CD8-positive, alpha-beta memory T cell (primary cell): ENCODE data around the gene SSU72. TPM values are rescaled to one million over a fixed set of nuclear protein-coding genes. Genes with fewer than 3 reads are reported as not detected.
"Not testable (repeated sequence)": the region's sequence is repeated elsewhere in the genome, so short reads cannot be mapped to it uniquely, and the experiment has no call there.

ENCODE experiments used
- CTCF ChIA-PET: fragments of 350-600 bp; sonication (Branson Sonifier 250); formaldehyde crosslinking; loops from one replicate; lab custom pipeline; 2021; ENCODE audit warnings: antibody characterized with exemption; lab: Charles Lee
- POLR2A ChIA-PET: fragments of 350-600 bp; sonication (Branson Sonifier 250); formaldehyde crosslinking; loops from one replicate; lab custom pipeline; 2021; ENCODE audit warnings: antibody characterized with exemption; lab: Charles Lee
- DNase-seq, 5 donors: peaks; one replicate each; pipeline versions ENCODE4 v3.0.0 to v3.0.0-alpha.2; 2020 to 2022; ENCODE audit warnings: mixed read lengths in 1 of 5
- H3K27ac ChIP-seq: one replicate; pipeline ENCODE4 v1.7.0; 2013; ENCODE audit warnings: low read depth, mild to moderate bottlenecking, low read length, moderate library complexity
- H3K27me3 ChIP-seq: 2 replicates; pipeline ENCODE4 v1.7.0; 2013; ENCODE audit warnings: low read length, mild to moderate bottlenecking; ENCODE audit not compliant: insufficient read depth, poor library complexity, severe bottlenecking
- H3K36me3 ChIP-seq: 2 replicates; pipeline ENCODE4 v1.7.0; 2013; ENCODE audit warnings: mild to moderate bottlenecking, low read length, moderate library complexity; ENCODE audit not compliant: insufficient read depth
- H3K4me1 ChIP-seq: 2 replicates; pipeline ENCODE4 v1.7.0; 2013; ENCODE audit warnings: mild to moderate bottlenecking, low read length, moderate library complexity; ENCODE audit not compliant: insufficient read depth
- H3K4me3 ChIP-seq: 2 replicates; pipeline ENCODE4 v1.7.0; 2013; ENCODE audit warnings: mild to moderate bottlenecking, low read length
- H3K9me3 ChIP-seq: 2 replicates; pipeline ENCODE4 v1.7.0; 2013; ENCODE audit warnings: mild to moderate bottlenecking, low read length
- H3K27ac Mint-ChIP-seq, 8 donors: one replicate each; pipeline ENCODE4 v1.8.0; 2020 to 2021; ENCODE audit warnings: mixed read lengths in 8 of 8, mild to moderate bottlenecking in 6 of 8, inconsistent platforms in 3 of 8, moderate library complexity in 3 of 8
- H3K27me3 Mint-ChIP-seq, 2 donors: one replicate each; pipeline ENCODE4 v1.8.0; 2020 to 2021; ENCODE audit warnings: mixed read lengths in 2 of 2, mild to moderate bottlenecking in 1 of 2, moderate library complexity in 1 of 2
- H3K36me3 Mint-ChIP-seq, 3 donors: one replicate each; pipeline ENCODE4 v1.8.0; 2020 to 2021; ENCODE audit warnings: mixed read lengths in 3 of 3, inconsistent platforms in 1 of 3, mild to moderate bottlenecking in 1 of 3
- H3K4me1 Mint-ChIP-seq, 3 donors: one replicate each; pipeline ENCODE4 v1.8.0; 2020 to 2021; ENCODE audit warnings: mixed read lengths in 3 of 3, inconsistent platforms in 1 of 3, mild to moderate bottlenecking in 1 of 3
- H3K4me3 Mint-ChIP-seq, 7 donors: one replicate each; pipeline ENCODE4 v1.8.0; 2020 to 2021; ENCODE audit warnings: mixed read lengths in 7 of 7, mild to moderate bottlenecking in 6 of 7, moderate library complexity in 4 of 7, inconsistent platforms in 2 of 7
- H3K9me3 Mint-ChIP-seq, 5 donors: one replicate each; pipeline ENCODE4 v1.8.0; 2020 to 2022; ENCODE audit warnings: mixed read lengths in 5 of 5, mild to moderate bottlenecking in 3 of 5, moderate library complexity in 2 of 5, inconsistent platforms in 1 of 5
- polyA plus RNA-seq: library from polyadenylated mRNA; unstranded; fragments of 300-500 nt; fragmentation: Illumina TruSeq; gene quantifications from one replicate; pipeline ENCODE4 v1.2.3, GENCODE V29; 2021
- total RNA-seq, 2 experiments: library from RNA; stranded (reverse); gene quantifications; one replicate each; pipeline ENCODE4 v1.2.3, GENCODE V29; 2021

Gene SSU72
- total and polyA plus RNA-seq, 3 experiments from 2014 or later, result 123 to 231 (median 128) TPM

DNA sequence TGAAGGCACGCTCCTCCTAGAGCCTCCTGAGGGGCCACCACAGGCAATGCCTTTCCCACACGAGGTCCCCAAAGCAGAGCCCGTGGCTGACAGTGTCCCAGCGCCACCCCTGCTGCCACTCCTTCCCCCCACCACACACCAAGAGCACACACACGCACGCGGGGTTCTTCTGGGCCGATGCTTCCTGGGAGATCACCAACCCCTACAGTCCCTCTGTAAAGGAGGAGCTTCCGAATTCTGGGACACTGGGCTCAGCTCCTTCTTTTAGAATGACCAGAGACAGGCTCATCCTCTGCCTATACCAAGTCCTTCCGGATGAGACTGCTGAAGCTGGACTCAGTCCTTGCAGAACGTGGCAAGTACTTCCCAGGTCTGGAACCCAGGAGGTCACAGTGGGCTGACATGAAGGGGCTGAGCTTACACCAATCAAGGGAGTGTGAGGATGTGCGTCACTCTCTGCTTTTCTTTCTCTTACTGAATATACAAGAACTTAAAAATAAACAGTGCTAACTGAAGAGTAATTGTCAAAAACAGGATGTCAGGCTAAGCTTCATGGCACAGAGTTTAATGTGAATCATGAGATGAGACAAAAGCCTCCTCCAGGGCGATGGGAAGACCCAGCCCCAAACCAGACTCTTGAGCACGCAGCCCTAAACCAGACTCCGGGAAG is 12.7 kb downstream of the SSU72 start:
- peaks cover 6 to 57% (median 18%) of the 10 kb centered on the region in 3 donors for H3K36me3 Mint-ChIP-seq
- Histone ChIP-seq H3K4me1 (peaks cover 3% of the 10 kb centered on the region), H3K4me3 (no peak overlapping the region), H3K9me3 (no peaks in the 10 kb centered on the region), H3K27me3 (no peaks in the 10 kb centered on the region), H3K27ac (no peak overlapping the region), H3K36me3 (peaks cover 36% of the 10 kb centered on the region)
- H3K4me1 Mint-ChIP-seq, result peaks cover 17 to 22% (median 18%) of the 10 kb centered on the region in 3 donors
- H3K9me3 Mint-ChIP-seq, result no peaks in the 10 kb centered on the region
- no peaks in the 10 kb centered on the region for H3K27me3 Mint-ChIP-seq
- H3K27ac Mint-ChIP-seq, result peak overlapping the region in 2 of 8 donors; percentile 50 to 73
- POLR2A ChIA-PET, result no interaction called here
- no peak for DNase-seq
- CTCF ChIA-PET, result no interaction called here
- peak overlapping the region in 2 of 7 donors; percentile 11 to 65 for H3K4me3 Mint-ChIP-seq

DNA sequence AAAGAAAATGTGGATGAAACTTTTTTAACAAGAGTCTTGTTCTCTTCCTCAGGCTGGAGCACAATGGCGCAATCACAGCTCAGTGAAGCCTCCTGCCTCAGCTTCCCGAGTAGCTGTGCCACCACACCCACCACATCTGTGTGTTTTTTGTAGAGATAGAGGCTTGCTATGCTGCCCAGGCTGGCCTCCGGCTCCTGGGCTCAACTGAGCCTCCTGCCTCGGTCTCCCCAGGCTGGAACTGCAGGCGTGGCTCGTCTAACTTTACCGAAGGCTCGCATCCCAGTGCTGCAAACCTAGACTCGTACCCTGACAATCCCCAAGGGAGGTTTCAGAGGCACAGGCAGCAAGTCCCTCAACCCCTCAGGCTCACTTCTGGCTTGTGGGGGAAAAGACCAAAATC is 14.5 kb downstream of the SSU72 start:
- ChIA-PET POLR2A (no interaction called here), CTCF (no interaction called here)
- H3K27me3 ChIP-seq, result no peaks in the 10 kb centered on the region
- no peak overlapping the region for H3K4me3 ChIP-seq
- peaks cover 7 to 12% (median 10%) of the 10 kb centered on the region in 3 donors for H3K4me1 Mint-ChIP-seq
- peaks cover 31% of the 10 kb centered on the region for H3K36me3 ChIP-seq
- no peaks in the 10 kb centered on the region for H3K27me3 Mint-ChIP-seq
- no peak for DNase-seq
- peaks cover 6 to 45% (median 15%) of the 10 kb centered on the region in 3 donors for H3K36me3 Mint-ChIP-seq
- no peak overlapping the region for H3K4me3 Mint-ChIP-seq
- no peaks in the 10 kb centered on the region for H3K9me3 Mint-ChIP-seq
- H3K4me1 ChIP-seq, result no peaks in the 10 kb centered on the region
- no peak overlapping the region for H3K27ac ChIP-seq
- H3K27ac Mint-ChIP-seq, result peak overlapping the region in 1 of 8 donors; percentile 58
- H3K9me3 ChIP-seq, result no peaks in the 10 kb centered on the region

DNA sequence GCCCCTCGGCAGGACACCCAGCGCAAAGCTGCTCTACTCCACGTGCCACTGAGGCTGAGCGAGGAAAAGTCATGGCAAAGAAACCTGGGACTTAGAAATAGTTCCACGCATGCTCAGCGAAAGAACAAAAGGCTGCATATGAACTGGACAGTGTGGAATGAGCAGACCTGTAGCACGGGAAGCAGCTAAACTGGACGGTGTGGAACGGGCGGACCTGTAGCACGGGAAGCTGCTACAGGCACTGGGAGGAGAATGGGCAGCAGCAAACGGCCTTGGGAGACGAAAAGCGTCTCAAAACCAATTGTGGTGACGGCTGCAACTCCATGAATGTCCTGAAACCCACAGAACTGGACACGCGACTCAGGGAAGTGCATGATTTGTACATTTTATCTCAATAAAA is 15.6 kb downstream of the SSU72 start:
- DNase-seq, result no peak
- CTCF ChIA-PET, result no interaction called here
- Mint-ChIP-seq H3K9me3 (no peaks in the 10 kb centered on the region), H3K4me3 (no peak overlapping the region), H3K27ac (peak overlapping the region in 3 of 8 donors; percentile 17 to 60 (median 44)), H3K27me3 (no peaks in the 10 kb centered on the region), H3K4me1 (peaks cover 3 to 5% (median 4%) of the 10 kb centered on the region in 3 donors), H3K36me3 (peaks cover 0 to 34% (median 8%) of the 10 kb centered on the region in 3 donors)
- Histone ChIP-seq H3K4me3 (no peak overlapping the region), H3K27me3 (no peaks in the 10 kb centered on the region), H3K9me3 (no peaks in the 10 kb centered on the region), H3K4me1 (no peaks in the 10 kb centered on the region), H3K27ac (no peak overlapping the region), H3K36me3 (peaks cover 25% of the 10 kb centered on the region)
- POLR2A ChIA-PET, result no interaction called here

- ChIA-PET CTCF (no interaction called here), POLR2A (interaction anchor here (0.5 kb wide), 1 partner anchor 126 kb away, joined by 3 read pairs; no protein-coding TSS in a partner anchor)
- Mint-ChIP-seq H3K27me3 (no peaks in the 10 kb centered on the region), H3K36me3 (peaks cover 0 to 30% (median 3%) of the 10 kb centered on the region in 3 donors), H3K4me1 (peaks cover 0 to 7% (median 2%) of the 10 kb centered on the region in 3 donors), H3K27ac (peak overlapping the region in 3 of 8 donors; percentile 17 to 82 (median 44)), H3K4me3 (no peak overlapping the region), H3K9me3 (no peaks in the 10 kb centered on the region)
- Histone ChIP-seq H3K4me3 (no peak overlapping the region), H3K36me3 (peaks cover 20% of the 10 kb centered on the region), H3K9me3 (no peaks in the 10 kb centered on the region), H3K4me1 (no peaks in the 10 kb centered on the region), H3K27ac (no peak overlapping the region), H3K27me3 (no peaks in the 10 kb centered on the region)
- no peak for DNase-seq
These were observed 16.1 kb downstream of the SSU72 start for GRCh38 chr1:1558591-1558990.

DNA sequence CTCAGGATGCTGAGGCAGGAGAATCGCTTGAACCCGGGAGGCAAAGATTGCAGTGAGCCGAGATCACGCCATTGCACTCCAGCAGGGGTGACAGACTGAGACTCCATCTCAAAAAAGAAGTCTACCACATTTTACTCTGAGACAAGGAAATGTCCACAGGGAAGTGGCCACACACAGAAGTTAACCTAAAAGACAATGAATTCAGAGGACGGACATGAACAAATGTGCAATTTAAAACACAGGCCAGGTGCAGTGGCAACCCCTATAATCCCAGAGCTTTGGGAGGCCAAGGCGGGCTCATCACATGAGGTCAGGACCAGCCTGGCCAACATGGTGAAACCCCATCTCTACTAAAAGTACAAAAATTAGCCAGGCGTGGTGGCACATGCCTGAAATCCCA is 17.0 kb downstream of the SSU72 start:
- H3K4me1 Mint-ChIP-seq, DNase-seq, H3K27ac ChIP-seq, H3K9me3 ChIP-seq, H3K4me1 ChIP-seq, H3K9me3 Mint-ChIP-seq, POLR2A ChIA-PET, H3K27me3 ChIP-seq, H3K4me3 Mint-ChIP-seq, H3K4me3 ChIP-seq, H3K27me3 Mint-ChIP-seq, CTCF ChIA-PET: not testable (repeated sequence)
- peaks cover 11% of the 10 kb centered on the region for H3K36me3 ChIP-seq
- Mint-ChIP-seq H3K36me3 (peaks cover 0 to 23% (median 3%) of the 10 kb centered on the region in 3 donors), H3K27ac (peak overlapping the region in 2 of 8 donors; percentile 31 to 61)

- H3K27me3 ChIP-seq, H3K4me1 ChIP-seq, H3K4me3 Mint-ChIP-seq, DNase-seq, H3K27me3 Mint-ChIP-seq, CTCF ChIA-PET, H3K9me3 ChIP-seq, H3K9me3 Mint-ChIP-seq, H3K4me1 Mint-ChIP-seq, H3K36me3 ChIP-seq, H3K27ac Mint-ChIP-seq, H3K27ac ChIP-seq, H3K4me3 ChIP-seq: not testable (repeated sequence)
- peaks cover 0 to 15% (median 2%) of the 10 kb centered on the region in 3 donors for H3K36me3 Mint-ChIP-seq
- POLR2A ChIA-PET, result interaction anchor here (0.7 kb wide), 1 partner anchor 383 kb away, joined by 3 read pairs; the partner anchor contains the start of gene TTLL10
These were observed 17.7 kb downstream of the SSU72 start for GRCh38 chr1:1556961-1557360.

DNA sequence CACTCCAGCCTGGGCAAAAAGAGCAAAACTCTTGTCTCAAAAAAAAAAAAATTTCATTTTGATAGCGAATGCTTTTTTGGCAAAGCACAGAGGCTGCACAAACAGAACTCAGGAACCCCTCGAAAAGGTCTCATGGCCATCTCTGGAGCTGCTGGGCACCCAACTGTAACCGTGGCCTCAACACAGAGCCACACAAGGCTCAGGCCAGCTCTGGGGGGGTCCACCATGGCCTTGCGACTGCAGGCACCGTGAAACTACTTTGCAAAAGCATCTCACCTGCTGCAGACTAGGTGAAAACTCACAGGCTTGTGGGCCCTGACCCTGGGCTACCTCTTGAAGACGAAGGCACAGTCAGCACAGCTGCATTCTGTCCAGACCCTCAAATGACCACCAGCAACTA is 18.2 kb downstream of the SSU72 start:
- DNase-seq, result no peak
- no peaks in the 10 kb centered on the region for H3K4me1 ChIP-seq
- no peak overlapping the region for H3K27ac Mint-ChIP-seq
- no peak overlapping the region for H3K27ac ChIP-seq
- H3K9me3 Mint-ChIP-seq, result no peaks in the 10 kb centered on the region
- H3K4me3 Mint-ChIP-seq, result no peak overlapping the region
- no peaks in the 10 kb centered on the region for H3K27me3 ChIP-seq
- peaks cover 0 to 11% (median 0%) of the 10 kb centered on the region in 3 donors for H3K36me3 Mint-ChIP-seq
- peaks cover 0 to 7% (median 2%) of the 10 kb centered on the region in 3 donors for H3K4me1 Mint-ChIP-seq
- no peaks in the 10 kb centered on the region for H3K27me3 Mint-ChIP-seq
- H3K9me3 ChIP-seq, result no peaks in the 10 kb centered on the region
- H3K4me3 ChIP-seq, result no peak overlapping the region
- ChIA-PET CTCF (no interaction called here), POLR2A (no interaction called here)
- peaks cover under 1% of the 10 kb centered on the region for H3K36me3 ChIP-seq
